PFSK-1 (cell line): ENCODE results near the gene SLC22A12.

Experiments used
- FOXP2 ChIP-seq: optimal IDR thresholded peaks from 2 replicates; pipeline ENCODE3; 2011; ENCODE audit warnings: borderline replicate concordance, control low read depth, inconsistent platforms; ENCODE audit not compliant: insufficient read depth; ENCODE audit errors: extremely low read length, extremely low read depth
- POLR2AphosphoS5 ChIP-seq: IDR thresholded peaks from 2 replicates; pipeline ENCODE4 v1.6.1; 2012; ENCODE audit warnings: low read depth, mild to moderate bottlenecking, control low read depth, low read length, moderate library complexity
- SIN3A ChIP-seq: IDR thresholded peaks from 2 replicates; pipeline ENCODE4 v1.6.1; 2012; ENCODE audit warnings: mild to moderate bottlenecking, low read length, moderate library complexity, borderline replicate concordance; ENCODE audit not compliant: insufficient read depth
- TAF1 ChIP-seq: IDR thresholded peaks from 2 replicates; pipeline ENCODE4 v1.6.1; 2012; ENCODE audit warnings: low read length, control low read depth, borderline replicate concordance; ENCODE audit not compliant: insufficient read depth
- TF ChIP-seq, protein P1 (sequence below), 2 experiments: IDR thresholded peaks; 2 replicates each; pipeline versions ENCODE4 v1.6.1 to v1.8.0; 2011 to 2012; ENCODE audit warnings: low read depth in 2 of 2, low read length in 2 of 2, control low read depth in 1 of 2, inconsistent platforms in 1 of 2, mild to moderate bottlenecking in 1 of 2, moderate library complexity in 1 of 2; ENCODE audit not compliant: insufficient read depth in 1 of 2

Gene SLC22A12

DNA sequence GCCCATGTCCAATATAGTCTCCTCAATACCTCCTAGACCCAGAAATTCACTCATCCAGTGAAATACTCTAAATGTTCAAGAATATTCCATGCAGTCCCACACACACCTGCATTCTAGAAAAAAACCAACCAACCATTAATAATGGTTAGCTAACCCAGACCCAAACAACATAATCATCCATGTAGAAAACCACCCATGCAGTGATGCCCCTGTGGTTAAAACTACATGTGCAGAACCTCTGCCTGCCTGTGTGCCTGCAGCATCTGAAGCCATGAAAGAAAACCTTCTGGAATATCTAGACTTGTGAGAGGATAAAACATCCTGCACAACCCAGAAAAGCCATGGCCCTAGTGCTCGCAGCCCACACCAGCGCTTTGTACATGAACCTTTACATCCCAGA is 47.8 kb downstream of the SLC22A12 start:
- no peak for TF ChIP-seq FOXP2
- TF ChIP-seq, protein P1, sequence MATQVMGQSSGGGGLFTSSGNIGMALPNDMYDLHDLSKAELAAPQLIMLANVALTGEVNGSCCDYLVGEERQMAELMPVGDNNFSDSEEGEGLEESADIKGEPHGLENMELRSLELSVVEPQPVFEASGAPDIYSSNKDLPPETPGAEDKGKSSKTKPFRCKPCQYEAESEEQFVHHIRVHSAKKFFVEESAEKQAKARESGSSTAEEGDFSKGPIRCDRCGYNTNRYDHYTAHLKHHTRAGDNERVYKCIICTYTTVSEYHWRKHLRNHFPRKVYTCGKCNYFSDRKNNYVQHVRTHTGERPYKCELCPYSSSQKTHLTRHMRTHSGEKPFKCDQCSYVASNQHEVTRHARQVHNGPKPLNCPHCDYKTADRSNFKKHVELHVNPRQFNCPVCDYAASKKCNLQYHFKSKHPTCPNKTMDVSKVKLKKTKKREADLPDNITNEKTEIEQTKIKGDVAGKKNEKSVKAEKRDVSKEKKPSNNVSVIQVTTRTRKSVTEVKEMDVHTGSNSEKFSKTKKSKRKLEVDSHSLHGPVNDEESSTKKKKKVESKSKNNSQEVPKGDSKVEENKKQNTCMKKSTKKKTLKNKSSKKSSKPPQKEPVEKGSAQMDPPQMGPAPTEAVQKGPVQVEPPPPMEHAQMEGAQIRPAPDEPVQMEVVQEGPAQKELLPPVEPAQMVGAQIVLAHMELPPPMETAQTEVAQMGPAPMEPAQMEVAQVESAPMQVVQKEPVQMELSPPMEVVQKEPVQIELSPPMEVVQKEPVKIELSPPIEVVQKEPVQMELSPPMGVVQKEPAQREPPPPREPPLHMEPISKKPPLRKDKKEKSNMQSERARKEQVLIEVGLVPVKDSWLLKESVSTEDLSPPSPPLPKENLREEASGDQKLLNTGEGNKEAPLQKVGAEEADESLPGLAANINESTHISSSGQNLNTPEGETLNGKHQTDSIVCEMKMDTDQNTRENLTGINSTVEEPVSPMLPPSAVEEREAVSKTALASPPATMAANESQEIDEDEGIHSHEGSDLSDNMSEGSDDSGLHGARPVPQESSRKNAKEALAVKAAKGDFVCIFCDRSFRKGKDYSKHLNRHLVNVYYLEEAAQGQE (IDR thresholded peaks at IDR 0.05; ENCODE audit: insufficient read depth in 1 of 2, low read depth in 2 of 2, low read length in 2 of 2), result no peak
- TF ChIP-seq POLR2AphosphoS5, result no peak
- no peak for TF ChIP-seq TAF1
- TF ChIP-seq SIN3A, result no peak

GRCh38 chr11:64639885-64640284 is 48.9 kb downstream of the SLC22A12 start:
- TF ChIP-seq POLR2AphosphoS5 (no peak), SIN3A (no peak), FOXP2 (no peak), TAF1 (no peak)
- TF ChIP-seq, protein P1 (IDR thresholded peaks at IDR 0.05; ENCODE audit: insufficient read depth in 1 of 2, low read depth in 2 of 2, low read length in 2 of 2), result no peak

GRCh38 chr11:64641596-64642417 is 50.8 kb downstream of the SLC22A12 start:
- TF ChIP-seq FOXP2 (no peak), TAF1 (no peak), SIN3A (no peak), POLR2AphosphoS5 (no peak)
- TF ChIP-seq, protein P1 (IDR thresholded peaks at IDR 0.05; ENCODE audit: insufficient read depth in 1 of 2, low read depth in 2 of 2, low read length in 2 of 2), result no peak

- TF ChIP-seq SIN3A, result no peak
- TF ChIP-seq, protein P1 (IDR thresholded peaks at IDR 0.05; ENCODE audit: insufficient read depth in 1 of 2, low read depth in 2 of 2, low read length in 2 of 2), result no peak
- TF ChIP-seq POLR2AphosphoS5, result no peak
These were observed 51.4 kb downstream of the SLC22A12 start for GRCh38 chr11:64642418-64642735.

- no peak for TF ChIP-seq SIN3A
- no peak for TF ChIP-seq TAF1
- TF ChIP-seq POLR2AphosphoS5, result no peak
- TF ChIP-seq, protein P1 (IDR thresholded peaks at IDR 0.05; ENCODE audit: insufficient read depth in 1 of 2, low read depth in 2 of 2, low read length in 2 of 2), result no peak
- no peak for TF ChIP-seq FOXP2
These were observed 51.8 kb downstream of the SLC22A12 start for GRCh38 chr11:64642871-64643255.
